ENCODE data around the gene R3HCC1L. TPM values are rescaled to one million over a fixed set of nuclear protein-coding genes. Genes with fewer than 3 reads are reported as not detected.
"Not testable (repeated sequence)": the region's sequence is repeated elsewhere in the genome, so short reads cannot be mapped to it uniquely, and the experiment has no call there.

Gene R3HCC1L
- total RNA-seq, 1 donor from 2014 or later: 7.7 TPM

GRCh38 chr10:98182351-98182915, 48.0 kb downstream of the R3HCC1L start:
- ATAC-seq: not testable (repeated sequence)

DNA sequence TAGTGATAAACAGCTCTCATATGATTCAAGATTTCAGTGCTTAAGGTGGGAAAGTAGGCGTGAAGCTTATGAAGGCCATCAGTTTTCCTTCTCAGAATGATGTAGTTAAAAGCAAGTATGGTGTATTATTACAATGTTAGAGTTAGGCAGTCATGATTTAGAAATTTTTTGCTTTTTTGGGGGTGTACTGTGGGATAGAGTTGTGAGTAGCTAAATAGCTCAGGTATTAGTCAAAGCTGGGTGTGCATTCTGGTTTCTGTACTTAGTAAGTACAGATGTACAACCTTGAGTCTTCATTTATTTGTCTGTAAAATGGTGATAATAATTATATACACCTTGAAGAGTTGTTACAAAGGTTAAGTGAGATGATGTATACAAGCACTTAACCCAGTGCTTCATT, 52.2 kb downstream of the R3HCC1L start:
- ATAC-seq: no peak

- ATAC-seq: not testable (repeated sequence)
Measured at GRCh38 chr10:98190773-98191172, 56.3 kb downstream of the R3HCC1L start.

GRCh38 chr10:98193037-98193436, 58.6 kb downstream of the R3HCC1L start:
- ATAC-seq: no peak

DNA sequence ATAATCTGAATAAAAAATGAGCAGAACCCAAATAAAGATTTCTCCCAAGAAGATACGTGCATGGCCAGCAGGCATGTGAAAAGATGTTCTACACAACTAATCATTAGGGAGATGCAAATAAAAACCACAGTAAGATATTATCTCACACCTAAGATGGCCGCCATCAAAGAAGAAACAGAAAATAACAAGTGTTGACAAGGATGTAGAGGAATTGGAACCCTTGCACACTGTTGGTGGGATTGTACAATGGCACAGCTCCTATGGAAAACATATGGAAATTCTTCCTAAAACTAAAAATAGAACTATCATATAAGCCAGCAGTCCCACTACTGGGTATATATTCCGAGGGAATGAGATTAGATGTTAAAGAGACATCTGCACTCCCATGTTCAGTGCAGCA, 60.2 kb downstream of the R3HCC1L start:
- ATAC-seq: no peak

GRCh38 chr10:98195120-98195519, 60.7 kb downstream of the R3HCC1L start:
- ATAC-seq: no peak

DNA sequence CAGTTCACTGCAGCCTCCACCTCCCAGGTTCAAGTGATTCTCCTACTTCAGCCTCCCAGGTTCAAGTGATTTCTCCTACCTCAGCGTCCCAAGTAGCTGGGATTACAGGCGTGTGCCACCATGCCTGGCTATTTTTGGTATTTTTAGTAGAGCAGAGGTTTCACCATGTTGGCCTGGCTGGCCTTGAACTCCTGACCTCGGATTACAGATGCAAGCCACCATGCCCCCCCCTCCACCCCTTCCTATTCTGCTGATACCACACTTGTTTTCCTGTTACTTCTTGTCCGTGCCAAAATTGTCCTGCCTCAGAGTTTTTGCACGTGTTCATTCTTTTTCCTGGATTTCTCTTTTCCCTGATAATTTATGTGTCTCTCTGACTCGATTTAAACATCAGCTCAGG, 62.5 kb downstream of the R3HCC1L start:
- no peak for ATAC-seq

DNA sequence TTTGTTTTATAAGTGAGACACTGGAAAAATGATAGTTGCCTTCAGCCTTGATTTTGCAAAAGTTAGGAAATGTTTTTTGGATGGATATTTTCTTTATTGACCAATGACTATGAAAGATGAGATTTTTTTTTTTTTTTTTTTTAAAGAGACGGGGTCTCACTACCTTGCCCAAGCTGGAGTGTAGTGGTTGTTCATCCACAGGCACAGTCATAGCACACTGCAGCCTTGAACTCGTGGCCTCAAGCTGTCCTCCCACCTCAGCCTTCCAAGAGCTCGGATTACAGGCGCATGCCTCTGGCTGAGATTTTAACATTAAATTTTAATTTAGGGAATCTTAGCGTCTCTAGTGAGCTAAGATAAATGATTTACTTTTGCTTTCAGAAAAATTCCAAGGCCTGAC, 67.3 kb downstream of the R3HCC1L start:
- no peak for ATAC-seq

DNA sequence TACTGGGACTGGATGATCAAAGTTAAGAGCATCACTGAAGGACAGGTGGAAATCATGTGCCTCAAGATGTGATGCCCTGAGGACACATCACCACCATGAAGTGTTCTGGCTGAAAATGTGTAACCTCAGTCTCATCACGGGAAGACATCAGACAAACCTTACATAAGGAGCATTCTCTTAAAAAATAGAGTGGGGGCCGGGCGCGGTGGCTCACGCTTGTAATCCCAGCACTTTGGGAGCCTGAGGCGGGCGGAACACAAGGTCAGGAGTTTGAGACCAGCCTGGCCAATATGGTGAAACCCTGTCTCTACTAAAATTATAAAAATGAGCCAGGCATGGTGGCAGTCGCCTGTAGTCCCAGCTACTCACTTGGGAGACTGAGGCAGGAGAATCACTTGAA, 67.9 kb downstream of the R3HCC1L start:
- ATAC-seq: no peak

- ATAC-seq: no peak
Measured at GRCh38 chr10:98205351-98205750, 70.9 kb downstream of the R3HCC1L start.

GRCh38 chr10:98208925-98209324, 74.5 kb downstream of the R3HCC1L start:
- ATAC-seq: no peak

GRCh38 chr10:98209441-98209840, 75.0 kb downstream of the R3HCC1L start:
- ATAC-seq: no peak

DNA sequence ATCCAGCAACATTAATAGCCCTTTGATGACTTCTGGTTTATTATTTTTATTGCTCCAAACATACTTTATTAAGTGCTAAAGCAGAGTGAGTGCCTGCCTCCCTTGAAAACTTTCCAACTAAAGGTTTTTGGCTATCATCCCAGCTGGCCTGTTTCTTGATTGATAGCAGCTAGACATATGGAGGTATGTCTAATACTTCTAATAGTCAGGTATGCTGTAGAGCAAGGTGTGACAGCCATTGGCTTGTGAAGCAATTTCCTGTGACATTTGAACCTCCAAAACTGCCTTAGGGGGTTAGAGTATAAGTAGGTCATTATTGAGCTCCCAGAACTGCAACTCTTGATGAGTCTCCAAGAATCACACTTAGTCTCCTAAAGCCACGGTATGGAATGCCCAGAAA, 77.7 kb downstream of the R3HCC1L start:
- peak; percentile 92 for ATAC-seq

GRCh38 chr10:98213740-98214139, 79.3 kb downstream of the R3HCC1L start:
- no peak for ATAC-seq

- ATAC-seq: no peak
Measured at GRCh38 chr10:98215373-98215772, 80.9 kb downstream of the R3HCC1L start.

- ATAC-seq: no peak
Measured at GRCh38 chr10:98217801-98218200, 83.3 kb downstream of the R3HCC1L start.

DNA sequence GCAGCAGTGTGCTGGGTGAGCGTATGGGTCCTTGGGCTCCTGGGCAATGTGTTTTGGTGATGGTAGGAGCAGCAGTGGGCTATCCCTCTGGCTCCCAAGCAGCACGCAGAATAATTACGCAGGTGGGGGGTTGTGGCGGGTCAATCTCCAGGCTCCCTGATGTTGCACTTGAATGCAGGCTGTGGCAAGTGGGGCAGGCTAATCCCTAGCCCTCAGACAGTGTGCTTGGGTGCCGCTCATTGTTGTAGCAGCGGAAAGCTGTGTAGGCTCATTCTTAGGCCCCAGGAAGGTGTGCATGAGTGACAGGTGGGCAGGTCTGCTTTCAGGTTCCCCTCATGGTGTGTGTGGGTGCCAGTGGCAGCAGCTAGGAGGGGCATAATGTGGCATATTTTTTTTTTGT, 89.4 kb downstream of the R3HCC1L start:
- ATAC-seq: no peak

DNA sequence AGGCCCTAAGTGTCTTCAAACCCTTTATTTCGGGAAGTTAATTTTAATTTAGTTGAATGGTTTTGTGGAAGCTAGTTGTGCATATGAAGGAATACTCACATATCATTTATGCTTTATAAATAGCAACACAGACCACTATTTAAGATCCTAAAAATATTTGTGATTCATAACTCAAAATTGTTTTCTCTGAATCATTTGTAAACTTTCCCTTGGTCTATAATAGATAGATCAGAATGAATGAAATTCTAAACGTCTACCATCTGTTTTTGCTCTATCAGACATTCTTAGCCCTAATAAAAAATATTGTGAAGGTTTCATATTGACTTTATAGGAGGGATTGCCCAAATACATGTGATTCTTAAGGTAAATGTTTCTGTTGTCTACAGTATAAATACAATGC, 90.1 kb downstream of the R3HCC1L start:
- ATAC-seq: no peak

DNA sequence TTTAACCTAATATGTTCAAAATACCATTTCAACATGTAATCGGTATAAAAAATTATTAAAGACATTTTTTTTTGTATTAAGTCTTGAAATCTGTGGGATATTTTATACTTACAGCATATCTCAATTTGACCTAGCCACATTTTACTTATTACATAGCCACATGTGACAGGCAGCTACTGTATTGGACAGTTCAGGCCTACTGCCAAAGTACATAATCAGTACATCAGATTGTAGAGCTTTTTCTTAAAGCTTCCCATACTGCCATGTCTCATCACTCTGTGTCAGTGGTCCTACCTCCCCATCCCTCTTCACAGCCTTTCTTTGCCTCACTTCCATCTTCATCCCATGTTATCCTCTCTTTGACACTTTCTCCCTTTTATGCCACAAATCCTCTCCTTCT, 90.5 kb downstream of the R3HCC1L start:
- no peak for ATAC-seq

DNA sequence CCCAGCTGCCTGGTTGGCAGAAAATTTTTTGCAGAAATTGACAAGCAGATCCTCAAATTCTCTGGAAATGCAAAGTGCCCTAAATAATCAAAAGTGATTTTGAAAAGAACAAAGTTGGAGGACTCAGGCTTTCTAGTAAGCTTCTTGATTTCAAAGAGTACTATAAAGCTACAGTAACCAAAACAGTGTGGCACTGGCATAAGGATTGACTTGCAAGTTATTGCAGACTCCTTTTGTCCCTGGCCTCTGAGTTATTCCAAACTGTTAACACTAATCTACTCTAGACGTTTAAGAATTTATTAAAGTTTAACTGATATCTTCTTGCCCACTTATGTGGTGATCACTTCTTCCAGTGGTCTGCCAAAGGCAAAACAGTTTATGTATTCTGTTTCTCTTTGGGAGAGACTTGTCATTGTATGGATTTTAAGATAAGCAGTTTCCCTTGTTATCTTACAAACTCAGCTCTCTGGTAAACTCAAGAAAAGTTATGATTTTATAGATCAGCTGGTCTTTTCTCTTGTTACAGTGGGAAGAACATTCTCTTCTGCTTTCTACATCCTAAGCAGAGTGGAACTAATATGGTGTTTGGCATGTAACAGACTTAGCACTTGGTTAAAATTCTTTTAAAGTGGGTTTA, 92.2 kb downstream of the R3HCC1L start:
- ATAC-seq: no peak

DNA sequence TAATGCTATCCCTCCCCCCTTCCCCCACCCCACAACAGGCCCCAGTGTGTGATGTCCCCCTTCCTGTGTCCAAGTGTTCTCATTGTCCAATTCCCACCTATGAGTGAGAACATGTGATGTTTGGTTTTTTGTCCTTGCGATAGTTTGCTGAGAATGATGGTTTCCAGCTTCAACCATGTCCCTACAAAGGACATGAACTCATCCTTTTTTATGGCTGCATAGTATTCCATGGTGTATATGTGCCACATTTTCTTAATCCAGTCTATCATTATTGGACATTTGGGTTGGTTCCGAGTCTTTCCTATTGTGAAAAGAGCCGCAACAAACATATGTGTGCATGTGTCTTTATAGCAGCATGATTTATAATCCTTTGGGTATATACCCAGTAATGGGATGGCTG, 93.3 kb downstream of the R3HCC1L start:
- ATAC-seq: not testable (repeated sequence)

DNA sequence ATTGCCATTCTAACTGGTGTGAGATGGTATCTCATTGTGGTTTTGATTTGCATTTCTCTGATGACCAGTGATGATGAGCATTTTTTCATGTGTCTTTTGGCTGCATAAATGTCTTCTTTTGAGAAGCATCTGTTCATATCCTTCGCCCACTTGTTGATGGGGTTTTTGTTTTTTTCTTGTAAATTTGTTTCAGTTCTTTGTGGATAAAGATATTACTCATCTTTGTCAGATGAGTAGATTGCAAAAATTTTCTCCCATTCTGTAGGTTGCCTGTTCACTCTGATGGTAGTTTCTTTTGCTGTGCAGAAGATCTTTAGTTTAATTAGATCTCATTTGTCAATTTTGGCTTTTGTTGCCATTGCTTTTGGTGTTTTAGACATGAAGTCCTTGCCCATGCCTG, 93.8 kb downstream of the R3HCC1L start:
- not testable (repeated sequence) for ATAC-seq

- ATAC-seq: no peak
Measured at GRCh38 chr10:98231417-98231816, 97.0 kb downstream of the R3HCC1L start.

GRCh38 chr10:98235846-98236245, 101.4 kb downstream of the R3HCC1L start:
- peak; percentile 53 for ATAC-seq

GRCh38 chr10:98236862-98237261, 102.4 kb downstream of the R3HCC1L start:
- ATAC-seq: no peak
